NCI-H2107 (cell line): ENCODE measurements around the gene RAD18.

Experiments used
- DNase-seq: peaks from one replicate; lab custom pipeline; 2025; lab: John Stamatoyannopoulos, UW

RAD18 gene

DNA sequence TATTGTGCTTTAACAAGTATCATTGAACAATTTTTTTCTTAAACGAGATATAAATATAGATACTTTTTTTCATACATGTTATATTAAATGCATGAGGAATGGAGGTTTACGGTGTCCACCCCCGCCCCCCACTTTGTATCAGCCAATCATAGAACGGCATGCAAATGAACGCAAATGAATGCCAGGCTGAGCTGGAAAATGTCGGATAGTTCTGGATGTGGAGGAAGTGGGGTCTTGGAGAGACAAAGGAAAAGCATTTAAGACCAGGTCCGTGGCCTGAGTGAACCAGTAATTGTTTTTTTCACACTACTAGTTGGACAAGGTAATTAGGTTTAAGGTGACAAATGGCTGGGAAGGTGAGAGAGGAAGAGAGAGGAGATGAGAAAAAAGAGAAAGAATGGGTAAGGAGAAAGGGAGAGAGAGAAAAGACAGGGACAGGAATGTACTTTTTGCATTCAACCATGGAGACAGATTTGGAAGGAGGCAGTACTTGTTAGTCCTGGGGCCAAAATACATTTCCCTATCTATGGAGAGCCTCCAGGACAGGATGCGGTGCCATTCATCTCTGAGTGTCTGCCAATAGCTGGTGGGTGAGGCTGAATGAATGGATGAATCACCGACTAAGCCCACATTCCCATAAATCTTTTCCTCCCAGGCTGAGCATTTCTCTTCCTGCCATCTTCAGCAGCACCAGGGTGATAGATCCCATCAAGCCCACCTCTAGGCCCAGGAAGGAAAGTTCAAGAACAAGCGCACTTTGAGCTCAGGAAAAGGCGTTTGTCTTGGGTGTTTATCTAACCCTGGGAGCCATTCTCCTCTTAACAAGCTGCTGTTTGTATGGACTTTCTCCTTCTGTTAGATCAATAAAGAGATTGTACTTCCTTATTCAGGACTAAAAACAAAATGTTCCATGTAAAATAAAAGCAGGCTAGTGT, 1.4 kb upstream of the RAD18 start:
- DNase-seq: no peak

DNA sequence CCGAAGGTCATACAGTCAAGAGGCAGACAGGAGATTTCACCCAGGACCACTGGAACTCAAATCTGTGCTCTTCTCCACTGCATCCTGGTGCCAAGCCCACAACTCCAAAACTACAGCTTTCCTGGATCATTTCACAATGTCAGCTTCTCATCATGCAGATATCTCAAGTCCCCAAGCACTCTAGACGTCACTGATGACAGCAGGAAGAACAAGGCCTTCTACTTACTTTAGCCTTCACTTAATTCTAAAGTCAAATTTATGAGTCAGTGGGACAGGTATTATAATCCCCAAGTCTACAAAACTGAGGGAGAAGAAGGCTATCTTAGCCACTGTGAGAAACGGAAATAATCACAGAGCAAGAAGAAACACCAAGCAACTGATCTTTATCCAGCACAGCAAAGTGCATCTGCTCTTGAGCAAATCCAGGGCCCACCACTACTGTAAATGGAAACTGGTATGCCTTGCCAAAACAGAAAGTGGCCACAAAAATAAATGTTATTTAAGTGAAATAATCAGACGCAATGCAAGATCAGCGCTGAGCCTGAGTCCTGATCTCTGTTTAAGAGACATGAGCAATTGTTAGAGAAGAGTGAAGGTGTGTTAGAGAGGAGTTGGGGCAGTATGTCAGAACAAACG, 928 bp downstream of the RAD18 start:
- DNase-seq: no peak

DNA sequence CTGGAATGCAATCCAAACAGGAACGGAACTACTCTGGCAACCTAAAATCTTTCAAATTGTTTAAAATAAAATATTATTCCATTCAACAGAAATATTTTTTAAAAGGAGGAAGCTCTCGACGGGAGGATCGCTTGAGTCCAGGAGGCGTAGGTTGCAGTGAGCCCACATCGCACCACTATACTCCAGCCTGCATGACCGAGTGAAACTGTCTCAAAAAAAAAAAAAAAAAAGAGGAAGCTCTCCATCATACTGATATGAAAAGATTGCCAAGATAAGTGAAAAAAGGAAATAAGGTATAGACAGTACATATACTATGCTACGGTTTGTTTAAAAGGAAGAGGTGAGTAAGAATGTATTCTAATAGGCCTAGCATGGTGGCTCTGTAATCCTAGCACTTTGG, 3.6 kb downstream of the RAD18 start:
- DNase-seq: no peak

DNA sequence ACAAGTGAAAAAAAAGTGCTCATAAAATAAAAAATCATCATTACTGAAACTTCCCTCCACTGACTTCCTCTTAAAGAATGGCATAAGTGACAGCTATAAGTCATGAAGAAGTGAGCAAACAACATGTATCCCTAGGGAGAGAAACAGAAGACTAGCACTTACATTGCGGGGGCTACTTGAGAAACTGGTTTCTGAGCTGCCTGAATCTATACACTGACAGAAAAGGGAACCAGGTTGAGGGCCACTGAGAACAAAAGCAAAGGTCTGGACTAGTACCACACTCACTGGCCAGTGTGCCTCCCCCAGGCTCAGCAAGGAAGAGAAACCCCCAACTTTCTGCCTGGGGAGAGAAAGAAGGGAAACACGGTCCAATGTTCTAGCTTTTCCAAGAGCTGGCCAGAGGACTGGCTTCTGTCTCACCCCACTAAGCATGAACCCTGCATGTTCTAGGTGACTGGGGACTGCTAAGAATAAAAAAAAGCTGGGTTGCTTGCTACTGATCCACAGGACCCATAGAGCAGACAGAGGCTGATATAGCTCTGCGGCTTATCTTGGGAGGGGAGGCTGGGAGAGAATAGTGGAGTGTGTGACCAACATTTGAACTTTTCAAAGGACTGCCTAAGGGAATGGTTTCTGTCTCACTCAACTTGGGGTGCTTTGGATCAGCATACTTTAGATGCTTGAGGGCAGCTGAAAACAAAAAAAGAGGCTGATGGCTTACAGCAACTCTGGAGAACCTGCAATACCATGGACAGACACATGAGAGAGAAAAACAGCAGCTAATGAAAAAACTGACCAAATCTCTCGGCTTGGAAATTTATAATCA, 8.1 kb downstream of the RAD18 start:
- DNase-seq: no peak

DNA sequence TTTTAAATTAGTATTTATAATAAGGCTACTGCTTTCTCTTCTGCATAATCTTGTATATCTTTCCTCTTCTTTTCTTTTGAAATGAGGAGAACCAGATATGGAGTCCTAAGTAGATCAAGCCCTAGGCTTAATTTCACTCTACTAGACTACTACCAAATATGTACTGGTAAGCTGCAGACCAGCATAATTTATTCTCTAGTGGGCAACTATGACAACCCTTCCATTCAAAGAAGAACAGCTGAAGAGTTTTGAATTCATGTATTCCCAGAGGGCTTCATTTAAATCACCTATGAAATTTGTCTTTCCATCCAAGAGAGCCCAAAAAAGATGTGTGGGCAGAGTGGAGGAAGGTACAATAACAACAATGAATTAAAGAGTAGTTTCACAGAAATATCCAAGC, 10.0 kb downstream of the RAD18 start:
- DNase-seq: no peak

DNA sequence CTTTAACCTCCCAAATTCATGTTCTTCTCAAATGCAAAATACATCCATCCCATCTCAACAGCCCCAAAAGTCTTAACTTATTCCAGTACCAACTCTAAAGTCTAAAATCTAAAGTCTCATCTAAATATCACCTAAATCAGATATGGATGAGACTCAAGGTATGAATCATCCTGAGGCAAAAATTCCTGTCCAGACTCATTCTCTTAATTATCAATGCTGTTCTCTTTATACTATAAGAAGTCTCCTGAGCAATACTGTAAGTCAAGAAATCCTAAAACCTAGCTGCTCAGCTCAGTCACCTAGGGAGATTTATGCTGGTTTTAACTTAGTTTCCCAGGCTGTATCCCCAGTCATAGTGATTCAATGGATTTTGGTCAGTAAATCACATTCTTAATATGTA, 11.1 kb downstream of the RAD18 start:
- DNase-seq: no peak

DNA sequence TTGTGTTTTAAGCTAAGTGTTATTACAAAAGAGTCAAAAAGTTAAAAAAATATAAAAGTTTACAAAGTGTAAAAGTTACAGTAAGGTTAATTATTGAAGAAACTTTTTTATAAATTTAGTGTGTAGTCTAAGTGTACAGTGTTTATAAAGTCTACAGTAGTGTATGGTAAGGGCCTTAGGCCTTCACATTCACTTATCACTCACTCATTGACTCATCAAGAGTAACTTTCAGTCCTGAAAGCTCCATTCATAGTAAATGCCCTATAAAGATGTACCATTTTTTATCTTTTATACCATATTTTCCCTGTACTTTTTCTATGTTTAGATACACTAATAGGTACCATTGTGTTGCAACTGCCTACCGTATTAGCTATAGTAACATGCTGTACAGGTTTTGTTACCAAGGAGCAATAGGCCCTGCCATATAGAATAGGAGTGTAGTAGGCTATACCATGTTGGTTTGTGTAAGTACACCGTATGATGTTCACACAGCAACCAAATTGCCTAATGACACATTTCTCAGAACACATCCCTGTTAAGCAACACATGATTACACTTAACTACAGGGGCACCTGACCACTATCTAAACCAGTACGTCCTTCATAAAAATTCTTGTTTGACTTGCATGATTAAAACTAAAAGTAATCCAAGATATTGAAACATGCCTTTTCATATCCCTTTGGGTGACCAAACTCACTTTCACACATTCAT, 17.2 kb downstream of the RAD18 start:
- DNase-seq: no peak

DNA sequence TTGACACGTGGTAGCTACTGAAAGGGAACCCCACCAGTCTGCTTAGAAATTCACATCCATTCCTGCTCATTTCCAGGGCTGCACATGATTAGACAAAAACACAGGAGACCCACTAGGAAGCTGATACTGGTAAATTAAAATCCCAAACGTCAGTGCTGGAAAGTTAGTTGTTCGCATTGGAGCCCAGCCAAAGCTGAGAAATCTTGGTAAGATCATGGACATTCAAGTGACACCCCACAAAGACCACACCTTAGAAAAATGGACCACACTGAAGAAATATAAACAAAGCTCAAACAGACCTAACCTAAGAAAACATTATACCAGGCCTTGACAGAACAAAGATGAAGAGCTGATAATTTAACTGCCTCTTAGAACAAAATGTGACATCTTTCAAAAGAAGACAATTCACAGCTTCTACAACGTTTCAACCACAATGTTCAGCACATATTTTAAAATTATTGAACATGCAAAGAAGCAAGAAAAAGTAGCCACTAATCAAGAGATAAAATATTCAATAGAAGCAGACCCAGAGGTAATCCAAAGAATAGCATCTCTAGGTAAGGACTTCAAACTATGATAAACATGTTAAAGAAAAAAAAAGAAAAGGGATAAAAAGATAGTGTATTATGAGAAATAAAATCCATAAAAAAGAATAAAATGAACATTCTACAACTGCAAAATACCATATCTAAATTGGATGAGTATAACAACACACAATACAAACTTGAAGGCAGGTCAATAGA, 20.4 kb downstream of the RAD18 start:
- no peak for DNase-seq

DNA sequence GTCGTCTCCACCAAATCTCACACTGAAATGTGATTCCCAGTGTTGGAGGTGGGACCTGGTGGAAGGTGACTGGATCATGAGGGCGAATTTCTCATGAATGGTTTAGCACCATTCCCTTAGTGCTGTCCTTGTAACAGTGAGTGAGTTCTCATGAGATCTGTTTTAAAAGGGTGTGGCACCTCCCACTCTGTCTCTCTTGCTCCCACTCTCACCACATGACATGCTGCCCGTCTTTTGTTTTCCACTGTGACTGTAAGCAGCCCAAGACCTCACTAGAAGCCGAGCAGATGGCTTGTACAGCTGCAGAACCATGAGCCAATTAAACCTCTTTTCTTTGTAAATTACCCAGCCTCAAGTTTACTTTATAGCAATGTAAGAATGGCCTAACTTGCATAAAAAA, 21.2 kb downstream of the RAD18 start:
- DNase-seq: no peak

DNA sequence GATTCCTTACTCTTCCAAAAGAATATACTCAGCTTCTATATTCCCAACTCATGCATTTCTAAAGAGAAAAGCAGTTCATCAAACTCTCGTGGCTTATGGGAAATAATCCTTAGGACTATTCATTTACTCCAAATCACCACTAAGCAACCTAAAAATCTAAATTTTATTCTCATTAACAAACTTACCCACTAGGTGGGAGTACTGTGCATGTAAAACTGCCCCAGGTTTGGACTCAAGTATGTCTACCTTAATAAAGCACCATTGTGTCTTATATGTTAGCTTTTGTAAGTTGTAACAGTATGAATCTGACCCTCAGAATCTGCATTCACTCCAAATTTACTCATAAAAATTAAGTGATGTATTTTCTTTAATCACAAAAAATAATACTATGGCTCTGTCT, 25.3 kb downstream of the RAD18 start:
- DNase-seq: no peak

DNA sequence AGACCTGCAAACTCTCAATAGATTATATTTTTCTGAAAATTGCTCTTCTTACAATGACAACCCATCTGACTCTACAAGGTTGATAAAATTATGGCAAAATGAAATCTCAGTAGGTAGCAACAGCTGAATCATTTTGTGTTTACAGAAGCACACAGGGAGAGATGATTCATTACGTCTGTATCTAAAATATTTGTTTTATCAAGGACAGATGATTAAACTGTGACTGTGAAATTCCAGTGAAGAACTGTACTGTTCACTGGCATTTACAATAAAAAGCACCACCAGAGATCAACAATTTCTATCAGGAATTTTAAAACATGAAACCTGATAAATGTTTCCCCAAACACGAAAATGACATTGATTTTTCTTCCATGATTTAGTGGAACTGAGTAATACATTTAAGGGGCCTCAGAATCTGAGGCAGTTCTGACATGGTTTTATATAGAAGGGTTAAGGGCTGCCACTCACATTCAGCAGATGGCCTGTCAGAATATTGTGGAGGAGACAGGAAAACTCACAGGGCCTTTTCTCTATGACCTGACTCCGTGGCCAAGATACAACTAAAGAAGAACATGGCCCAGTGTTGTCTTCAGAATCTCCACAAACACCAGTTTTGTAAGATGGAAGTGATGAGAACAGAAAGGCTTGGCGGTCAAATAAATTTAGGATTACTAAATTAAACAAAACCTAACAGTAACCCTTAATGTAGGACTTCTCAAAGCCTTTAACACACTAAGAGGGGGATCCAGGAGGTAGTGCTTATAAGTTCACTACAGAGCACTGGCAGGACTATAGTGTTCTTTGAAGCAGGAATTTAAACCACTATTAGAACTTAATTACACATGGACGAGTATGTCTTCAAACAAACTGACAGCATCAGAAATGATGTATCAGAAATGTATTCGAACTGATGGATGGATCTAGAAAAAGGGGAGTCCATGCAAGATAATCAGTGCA, 25.9 kb downstream of the RAD18 start:
- no peak for DNase-seq

DNA sequence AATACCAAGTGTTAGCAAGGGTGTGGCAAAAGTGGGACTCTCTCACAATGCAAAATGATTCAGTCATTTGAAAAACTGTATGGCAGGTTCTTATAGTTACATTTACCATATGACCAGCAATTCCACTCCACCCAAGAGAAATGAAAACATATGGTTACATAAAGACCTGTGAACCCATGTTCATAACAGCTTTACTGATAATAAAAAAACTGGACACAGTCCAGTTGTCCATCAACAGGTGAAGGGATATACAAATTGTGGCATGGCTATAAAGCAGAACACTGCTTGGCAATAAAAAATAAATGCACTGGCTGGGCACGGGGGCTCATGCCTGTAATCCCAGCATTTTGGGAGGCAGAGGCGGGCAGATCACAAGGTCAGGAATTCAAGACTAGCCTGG, 30.8 kb downstream of the RAD18 start:
- no peak for DNase-seq

DNA sequence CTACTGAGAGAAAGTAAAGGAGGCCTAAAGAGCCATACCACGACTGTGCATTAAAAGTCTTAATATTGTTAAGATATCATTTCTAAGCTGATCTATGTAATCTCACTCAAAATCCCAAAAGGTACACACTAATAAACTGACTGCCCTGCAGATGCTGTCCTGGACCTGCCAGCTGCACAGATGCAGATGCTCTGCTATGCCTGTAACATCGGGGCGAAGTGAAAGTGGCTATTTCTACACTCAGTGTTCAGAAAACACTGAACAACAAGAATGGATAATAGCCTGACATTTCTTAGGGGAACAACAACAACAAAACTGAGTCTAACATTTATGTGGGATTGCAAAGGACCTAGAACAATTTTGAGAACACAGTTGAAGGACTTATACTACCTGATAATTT, 31.9 kb downstream of the RAD18 start:
- no peak for DNase-seq

DNA sequence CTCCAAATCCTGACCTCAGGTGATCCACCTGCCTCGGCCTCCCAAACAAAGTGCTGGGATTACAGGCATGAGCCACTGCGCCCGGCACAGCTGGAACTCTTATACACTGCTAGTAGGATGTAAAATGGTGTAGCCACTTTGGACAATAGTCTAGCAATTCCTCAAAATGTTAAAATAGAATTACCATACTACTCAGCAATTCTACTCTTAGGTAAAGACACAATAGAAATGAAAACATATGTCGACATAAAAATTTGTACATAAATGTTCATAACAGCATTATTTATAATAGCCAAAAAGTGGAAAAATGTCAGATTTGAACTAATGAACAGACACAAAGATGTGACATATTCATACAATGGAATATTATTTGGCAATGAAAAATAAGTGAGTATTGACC, 33.4 kb downstream of the RAD18 start:
- no peak for DNase-seq

DNA sequence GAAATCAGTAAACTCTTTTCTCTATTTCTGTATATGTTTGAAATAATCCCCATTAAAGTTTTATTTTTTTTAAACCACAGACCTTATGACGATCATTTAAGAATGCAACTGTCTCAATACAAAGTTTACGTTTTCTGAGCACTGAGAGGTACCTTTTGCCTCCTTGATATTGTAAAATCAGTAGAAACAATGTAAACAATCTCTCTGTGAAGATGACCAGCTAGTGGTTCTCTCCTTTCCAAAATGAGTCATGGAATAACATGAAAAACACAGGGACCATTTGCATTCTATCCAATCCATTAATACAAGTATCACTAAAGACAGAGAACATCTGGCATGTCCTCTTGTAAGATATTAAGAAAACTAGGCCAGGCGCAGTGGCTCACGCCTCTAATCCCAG, 48.8 kb downstream of the RAD18 start:
- DNase-seq: no peak

DNA sequence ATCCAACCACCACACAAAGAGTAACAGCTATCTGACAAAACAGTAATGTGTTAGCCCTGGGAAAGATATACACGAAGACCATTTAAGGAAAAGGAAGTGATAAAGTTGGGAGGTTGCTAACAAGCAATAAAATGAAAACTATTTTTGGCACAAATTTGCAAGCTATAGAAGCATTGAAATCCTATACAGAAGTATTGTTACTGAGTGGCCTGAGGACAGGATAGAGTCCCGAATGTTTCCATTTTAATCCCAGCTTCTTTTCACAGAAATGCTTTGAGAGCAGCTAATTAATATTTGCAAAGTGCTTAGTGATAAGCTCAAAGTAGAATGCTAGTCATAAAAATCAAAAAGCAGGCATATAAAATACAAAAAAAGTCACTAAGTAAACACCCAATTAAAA, 51.5 kb downstream of the RAD18 start:
- no peak for DNase-seq

DNA sequence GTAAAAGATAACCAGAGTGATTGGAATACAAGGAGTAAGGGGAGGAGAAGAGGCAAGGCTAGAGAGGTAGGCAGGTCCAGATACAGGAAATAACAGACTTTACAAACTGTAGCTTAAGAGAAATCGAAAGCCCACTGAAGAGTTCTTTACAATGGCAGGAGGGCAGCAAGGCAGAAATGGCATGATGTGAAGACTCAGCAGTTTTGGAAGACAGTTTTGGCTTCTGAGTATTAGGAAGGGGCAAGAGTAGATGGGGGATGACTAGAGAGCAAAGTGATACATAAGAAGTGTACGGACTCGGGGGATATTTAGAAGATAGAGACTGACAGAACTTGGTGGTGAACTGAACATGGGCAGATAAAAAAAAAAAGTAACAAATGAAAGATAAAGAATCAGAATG, 54.1 kb downstream of the RAD18 start:
- DNase-seq: no peak

DNA sequence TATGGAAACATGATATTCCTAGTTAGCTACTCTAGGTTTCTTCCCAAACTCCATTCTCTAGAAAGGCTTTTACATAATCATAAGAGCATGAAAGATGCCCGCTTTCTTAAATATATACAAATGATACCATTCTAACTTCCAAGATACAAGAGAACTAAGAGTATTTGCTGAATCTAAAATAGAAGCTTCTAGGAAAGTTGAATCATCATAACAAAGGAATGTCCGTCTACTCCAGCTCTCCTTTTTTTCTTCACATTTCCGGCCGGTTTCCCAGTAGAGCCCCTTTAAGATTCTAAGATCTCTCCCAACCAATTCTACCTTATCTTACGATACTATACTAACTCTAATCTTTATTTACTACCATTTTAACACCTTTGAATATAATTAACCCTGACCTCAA, 60.1 kb downstream of the RAD18 start:
- DNase-seq: no peak

DNA sequence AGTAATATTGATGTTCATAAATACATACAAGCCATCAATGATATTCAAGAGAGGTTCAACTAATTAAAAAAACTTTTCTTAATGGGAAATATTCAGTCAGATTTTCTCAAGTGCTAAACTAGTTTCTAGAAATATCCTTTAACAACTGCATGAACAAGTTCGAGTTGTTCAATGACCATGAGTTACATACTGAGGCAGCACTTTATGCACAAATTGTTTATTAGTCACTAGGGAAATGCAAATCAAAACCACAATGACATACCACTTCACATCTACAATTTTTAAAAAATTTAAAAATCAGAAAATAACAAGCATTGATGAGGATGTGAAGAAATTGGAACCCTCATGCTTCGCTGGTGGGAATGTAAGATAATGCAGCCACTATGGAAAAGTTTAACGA, 62.4 kb downstream of the RAD18 start:
- no peak for DNase-seq

DNA sequence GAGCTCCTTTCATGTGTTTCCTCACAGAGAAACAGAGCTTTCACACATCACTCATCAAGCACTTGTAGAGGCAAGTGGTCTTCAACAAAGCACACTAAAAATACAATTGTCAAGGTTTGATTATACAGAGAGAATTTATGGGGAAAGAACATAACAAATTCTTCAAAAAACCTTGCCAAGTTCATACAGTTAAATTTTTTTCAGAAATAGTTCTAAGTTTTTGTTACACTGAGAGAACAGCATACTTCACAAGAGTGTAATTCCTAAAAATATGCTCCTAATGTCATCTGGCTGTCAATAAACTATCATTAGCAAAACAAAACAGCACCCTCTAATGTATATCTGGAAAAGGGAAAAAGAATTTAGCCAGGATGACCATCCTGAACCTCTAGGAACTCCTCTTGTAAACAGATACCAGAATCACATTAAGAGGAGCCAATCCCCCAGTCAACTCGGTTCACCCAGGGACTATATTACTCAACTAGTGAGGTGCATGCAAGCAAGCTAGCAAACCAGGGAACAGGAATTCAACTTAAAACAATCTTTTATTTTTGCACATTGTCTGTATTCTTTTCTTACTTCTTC, 63.3 kb downstream of the RAD18 start:
- no peak for DNase-seq
